ENCODE measurements around the gene PDE3B. TPM values are rescaled to one million over a fixed set of nuclear protein-coding genes. Genes with fewer than 3 reads are reported as not detected.

PDE3B gene
- total and polyA plus RNA-seq, 2 of the 8 experiments (the other 6 are each of a cell fraction or from before 2014, with no cell fraction given) = 2.7 to 10.9 TPM

DNA sequence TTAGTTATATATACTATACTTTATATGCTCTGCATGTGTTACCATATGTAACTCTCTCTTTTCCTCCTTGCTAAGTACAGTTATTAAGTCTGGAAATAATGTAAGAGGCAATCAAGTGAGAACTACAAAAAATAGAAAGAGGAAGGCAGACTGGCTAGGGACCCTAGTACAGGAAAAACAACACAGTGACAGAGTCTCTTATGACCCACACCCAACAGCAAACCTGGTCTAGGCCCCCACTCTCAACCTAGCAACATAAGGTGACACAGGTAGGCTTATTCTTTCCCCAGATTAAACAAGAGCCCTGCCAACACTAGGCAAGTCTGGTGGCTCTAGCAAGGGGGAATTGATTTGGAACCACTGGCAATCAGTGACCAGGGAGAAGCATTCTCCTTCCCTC, 132.3 kb downstream of the PDE3B start (continued):
- TF ChIP-seq, protein P1, sequence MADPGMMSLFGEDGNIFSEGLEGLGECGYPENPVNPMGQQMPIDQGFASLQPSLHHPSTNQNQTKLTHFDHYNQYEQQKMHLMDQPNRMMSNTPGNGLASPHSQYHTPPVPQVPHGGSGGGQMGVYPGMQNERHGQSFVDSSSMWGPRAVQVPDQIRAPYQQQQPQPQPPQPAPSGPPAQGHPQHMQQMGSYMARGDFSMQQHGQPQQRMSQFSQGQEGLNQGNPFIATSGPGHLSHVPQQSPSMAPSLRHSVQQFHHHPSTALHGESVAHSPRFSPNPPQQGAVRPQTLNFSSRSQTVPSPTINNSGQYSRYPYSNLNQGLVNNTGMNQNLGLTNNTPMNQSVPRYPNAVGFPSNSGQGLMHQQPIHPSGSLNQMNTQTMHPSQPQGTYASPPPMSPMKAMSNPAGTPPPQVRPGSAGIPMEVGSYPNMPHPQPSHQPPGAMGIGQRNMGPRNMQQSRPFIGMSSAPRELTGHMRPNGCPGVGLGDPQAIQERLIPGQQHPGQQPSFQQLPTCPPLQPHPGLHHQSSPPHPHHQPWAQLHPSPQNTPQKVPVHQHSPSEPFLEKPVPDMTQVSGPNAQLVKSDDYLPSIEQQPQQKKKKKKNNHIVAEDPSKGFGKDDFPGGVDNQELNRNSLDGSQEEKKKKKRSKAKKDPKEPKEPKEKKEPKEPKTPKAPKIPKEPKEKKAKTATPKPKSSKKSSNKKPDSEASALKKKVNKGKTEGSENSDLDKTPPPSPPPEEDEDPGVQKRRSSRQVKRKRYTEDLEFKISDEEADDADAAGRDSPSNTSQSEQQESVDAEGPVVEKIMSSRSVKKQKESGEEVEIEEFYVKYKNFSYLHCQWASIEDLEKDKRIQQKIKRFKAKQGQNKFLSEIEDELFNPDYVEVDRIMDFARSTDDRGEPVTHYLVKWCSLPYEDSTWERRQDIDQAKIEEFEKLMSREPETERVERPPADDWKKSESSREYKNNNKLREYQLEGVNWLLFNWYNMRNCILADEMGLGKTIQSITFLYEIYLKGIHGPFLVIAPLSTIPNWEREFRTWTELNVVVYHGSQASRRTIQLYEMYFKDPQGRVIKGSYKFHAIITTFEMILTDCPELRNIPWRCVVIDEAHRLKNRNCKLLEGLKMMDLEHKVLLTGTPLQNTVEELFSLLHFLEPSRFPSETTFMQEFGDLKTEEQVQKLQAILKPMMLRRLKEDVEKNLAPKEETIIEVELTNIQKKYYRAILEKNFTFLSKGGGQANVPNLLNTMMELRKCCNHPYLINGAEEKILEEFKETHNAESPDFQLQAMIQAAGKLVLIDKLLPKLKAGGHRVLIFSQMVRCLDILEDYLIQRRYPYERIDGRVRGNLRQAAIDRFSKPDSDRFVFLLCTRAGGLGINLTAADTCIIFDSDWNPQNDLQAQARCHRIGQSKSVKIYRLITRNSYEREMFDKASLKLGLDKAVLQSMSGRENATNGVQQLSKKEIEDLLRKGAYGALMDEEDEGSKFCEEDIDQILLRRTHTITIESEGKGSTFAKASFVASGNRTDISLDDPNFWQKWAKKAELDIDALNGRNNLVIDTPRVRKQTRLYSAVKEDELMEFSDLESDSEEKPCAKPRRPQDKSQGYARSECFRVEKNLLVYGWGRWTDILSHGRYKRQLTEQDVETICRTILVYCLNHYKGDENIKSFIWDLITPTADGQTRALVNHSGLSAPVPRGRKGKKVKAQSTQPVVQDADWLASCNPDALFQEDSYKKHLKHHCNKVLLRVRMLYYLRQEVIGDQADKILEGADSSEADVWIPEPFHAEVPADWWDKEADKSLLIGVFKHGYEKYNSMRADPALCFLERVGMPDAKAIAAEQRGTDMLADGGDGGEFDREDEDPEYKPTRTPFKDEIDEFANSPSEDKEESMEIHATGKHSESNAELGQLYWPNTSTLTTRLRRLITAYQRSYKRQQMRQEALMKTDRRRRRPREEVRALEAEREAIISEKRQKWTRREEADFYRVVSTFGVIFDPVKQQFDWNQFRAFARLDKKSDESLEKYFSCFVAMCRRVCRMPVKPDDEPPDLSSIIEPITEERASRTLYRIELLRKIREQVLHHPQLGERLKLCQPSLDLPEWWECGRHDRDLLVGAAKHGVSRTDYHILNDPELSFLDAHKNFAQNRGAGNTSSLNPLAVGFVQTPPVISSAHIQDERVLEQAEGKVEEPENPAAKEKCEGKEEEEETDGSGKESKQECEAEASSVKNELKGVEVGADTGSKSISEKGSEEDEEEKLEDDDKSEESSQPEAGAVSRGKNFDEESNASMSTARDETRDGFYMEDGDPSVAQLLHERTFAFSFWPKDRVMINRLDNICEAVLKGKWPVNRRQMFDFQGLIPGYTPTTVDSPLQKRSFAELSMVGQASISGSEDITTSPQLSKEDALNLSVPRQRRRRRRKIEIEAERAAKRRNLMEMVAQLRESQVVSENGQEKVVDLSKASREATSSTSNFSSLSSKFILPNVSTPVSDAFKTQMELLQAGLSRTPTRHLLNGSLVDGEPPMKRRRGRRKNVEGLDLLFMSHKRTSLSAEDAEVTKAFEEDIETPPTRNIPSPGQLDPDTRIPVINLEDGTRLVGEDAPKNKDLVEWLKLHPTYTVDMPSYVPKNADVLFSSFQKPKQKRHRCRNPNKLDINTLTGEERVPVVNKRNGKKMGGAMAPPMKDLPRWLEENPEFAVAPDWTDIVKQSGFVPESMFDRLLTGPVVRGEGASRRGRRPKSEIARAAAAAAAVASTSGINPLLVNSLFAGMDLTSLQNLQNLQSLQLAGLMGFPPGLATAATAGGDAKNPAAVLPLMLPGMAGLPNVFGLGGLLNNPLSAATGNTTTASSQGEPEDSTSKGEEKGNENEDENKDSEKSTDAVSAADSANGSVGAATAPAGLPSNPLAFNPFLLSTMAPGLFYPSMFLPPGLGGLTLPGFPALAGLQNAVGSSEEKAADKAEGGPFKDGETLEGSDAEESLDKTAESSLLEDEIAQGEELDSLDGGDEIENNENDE (IDR thresholded peaks at IDR 0.05; ENCODE audit: insufficient replicate concordance, low read length) = no peak
- no peak for TF ChIP-seq SIX5 (IDR thresholded peaks at IDR 0.05; ENCODE audit: low read depth, low read length)
- TF ChIP-seq KDM5A (IDR thresholded peaks at IDR 0.05; ENCODE audit: low read length) = no peak
- TF ChIP-seq NRF1 (IDR thresholded peaks at IDR 0.05; ENCODE audit: low read depth, low read length) = no peak
- TF ChIP-seq KDM1A (IDR thresholded peaks at IDR 0.05; ENCODE audit: borderline replicate concordance, low read length) = no peak
- TF ChIP-seq RAD21 (IDR thresholded peaks at IDR 0.05 in 1 of 2, conservative IDR thresholded peaks at IDR 0.05 in 1 of 2; ENCODE audit: low read depth in 2 of 2, low read length in 2 of 2) = no peak
- no peak for TF ChIP-seq CTBP2 (IDR thresholded peaks at IDR 0.05; ENCODE audit: borderline replicate concordance, insufficient read depth, insufficient read length, low read length)
- TF ChIP-seq, protein P2, sequence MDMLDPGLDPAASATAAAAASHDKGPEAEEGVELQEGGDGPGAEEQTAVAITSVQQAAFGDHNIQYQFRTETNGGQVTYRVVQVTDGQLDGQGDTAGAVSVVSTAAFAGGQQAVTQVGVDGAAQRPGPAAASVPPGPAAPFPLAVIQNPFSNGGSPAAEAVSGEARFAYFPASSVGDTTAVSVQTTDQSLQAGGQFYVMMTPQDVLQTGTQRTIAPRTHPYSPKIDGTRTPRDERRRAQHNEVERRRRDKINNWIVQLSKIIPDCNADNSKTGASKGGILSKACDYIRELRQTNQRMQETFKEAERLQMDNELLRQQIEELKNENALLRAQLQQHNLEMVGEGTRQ (IDR thresholded peaks at IDR 0.05; ENCODE audit: low read length) = no peak
- no peak for TF ChIP-seq BACH1 (IDR thresholded peaks at IDR 0.05; ENCODE audit: low read length)
- TF ChIP-seq RBBP5 (IDR thresholded peaks at IDR 0.05; ENCODE audit: borderline replicate concordance, low read depth, low read length) = no peak
- no peak for TF ChIP-seq SP4 (IDR thresholded peaks at IDR 0.05; ENCODE audit: low read length)

Measured in H1 (cell line).